ENCODE results near the gene KRT81. TPM values are rescaled to one million over a fixed set of nuclear protein-coding genes. Genes with fewer than 3 reads are reported as not detected.

Gene KRT81
- total and polyA plus RNA-seq, 2 of the 4 experiments (the other 2 are of a cell fraction) = under 0.01 to 0.05 TPM

GRCh38 chr12:52336641-52337040 is 45.3 kb upstream of the KRT81 start:
- TF ChIP-seq CEBPB (IDR thresholded peaks at IDR 0.05; ENCODE audit: low read depth, low read length) (no peak), USF2 (IDR thresholded peaks at IDR 0.05; ENCODE audit: low read depth, low read length) (no peak), CTCF (conservative IDR thresholded peaks at IDR 0.05; ENCODE audit: low read depth, low read length) (no peak), POLR2A (IDR thresholded peaks at IDR 0.05; ENCODE audit: low read depth, low read length) (no peak), CHD1 (IDR thresholded peaks at IDR 0.05; ENCODE audit: low read depth, low read length) (no peak), RAD21 (IDR thresholded peaks at IDR 0.05; ENCODE audit: low read length) (no peak), NFE2L2 (IDR thresholded peaks at IDR 0.05; ENCODE audit: low read depth, low read length) (no peak), ELK1 (IDR thresholded peaks at IDR 0.05; ENCODE audit: borderline replicate concordance, low read depth, low read length) (no peak), FOS (IDR thresholded peaks at IDR 0.05; ENCODE audit: low read depth, low read length) (no peak), MAFK (IDR thresholded peaks at IDR 0.05; ENCODE audit: low read depth, low read length) (no peak), RFX5 (IDR thresholded peaks at IDR 0.05; ENCODE audit: low read depth, low read length) (no peak), RCOR1 (IDR thresholded peaks at IDR 0.05; ENCODE audit: insufficient replicate concordance, low read length) (no peak), BHLHE40 (IDR thresholded peaks at IDR 0.05; ENCODE audit: low read depth, low read length) (no peak), MXI1 (IDR thresholded peaks at IDR 0.05; ENCODE audit: borderline replicate concordance, low read depth, low read length) (no peak), MAZ (IDR thresholded peaks at IDR 0.05; ENCODE audit: borderline replicate concordance, low read depth, low read length) (no peak), SMC3 (IDR thresholded peaks at IDR 0.05; ENCODE audit: low read depth, low read length) (no peak)
- dilution Hi-C loops (cut with HindIII; ENCODE audit: low sequenced_read_pairs, unreplicated experiment) = no loop called here
- CTCF ChIA-PET = no interaction called here
- no CpG with 5 or more reads among the region's 2 CpGs for WGBS, 2 experiments (ENCODE audit: extremely low coverage in 2 of 2, insufficient read length in 1 of 2)
- Histone ChIP-seq H2AK5ac (ENCODE audit: low read depth, low read length) (no peak overlapping the region), H3K4me3 (ENCODE audit: insufficient read depth, low read depth, low read length) (no peak overlapping the region), H3K4me1 (ENCODE audit: control insufficient read depth, insufficient read depth, low read length) (no peaks in the 10 kb centered on the region), H2BK15ac (ENCODE audit: low read depth, low read length) (no peak overlapping the region), H2BK5ac (ENCODE audit: low read depth, low read length, poor library complexity, severe bottlenecking) (no peak overlapping the region), H4K5ac (ENCODE audit: low read depth, low read length) (no peak overlapping the region), H3K9me1 (ENCODE audit: insufficient read depth, low read length) (no peaks in the 10 kb centered on the region), H2BK20ac (ENCODE audit: low read depth, low read length) (no peak overlapping the region), H2BK120ac (ENCODE audit: low read depth, low read length) (no peak overlapping the region), H2AFZ (replicated peaks; ENCODE audit: low read length, poor library complexity) (no peak overlapping the region), H3K27ac (ENCODE audit: insufficient read depth, low read length) (no peak overlapping the region), H2AK9ac (replicated peaks; ENCODE audit: low read depth, low read length, poor library complexity) (no peak overlapping the region), H4K20me1 (ENCODE audit: insufficient read depth, low read length) (no peaks in the 10 kb centered on the region), H3K23ac (ENCODE audit: low read depth, low read length) (no peak overlapping the region), H3K79me1 (ENCODE audit: low read depth in 1 of 2, low read length in 2 of 2) (no peaks in the 10 kb centered on the region), H3K9me3 (ENCODE audit: control insufficient read depth, insufficient read depth, low read length) (peaks cover 5% of the 10 kb centered on the region; the same call in 1 of the 2 replicates), H4K8ac (ENCODE audit: low read depth in 2 of 2, low read length in 2 of 2) (no peak overlapping the region), H3K36me3 (ENCODE audit: control insufficient read depth, insufficient read depth, low read length) (no peaks in the 10 kb centered on the region), H3K27me3 (ENCODE audit: control insufficient read depth, insufficient read depth, low read length) (peaks cover 48% of the 10 kb centered on the region), H3K18ac (ENCODE audit: low read depth, low read length) (no peak overlapping the region), H3K4ac (ENCODE audit: low read depth, low read length) (no peak overlapping the region), H3K56ac (ENCODE audit: extremely low read depth, insufficient read depth, low read length) (no peak overlapping the region), H4K91ac (ENCODE audit: insufficient read depth, low read depth, low read length) (no peak overlapping the region), H3K4me2 (ENCODE audit: low read depth, low read length) (no peak overlapping the region), H3K14ac (replicated peaks; ENCODE audit: low read depth, low read length) (no peak overlapping the region), H3K9ac (ENCODE audit: low read depth, low read length) (no peak overlapping the region)
- in situ Hi-C loops (cut with MboI; ENCODE audit: low sequenced_read_pairs) = no loop called here
- no peak for ATAC-seq (ENCODE audit: low read depth)
- no peak for DNase-seq
- POLR2A ChIA-PET (ENCODE audit: unreplicated experiment) = interaction anchor here (0.7 kb wide), 1 partner anchor 72 kb away, joined by 4 read pairs; no protein-coding TSS in a partner anchor
- intact Hi-C loops (cut with micrococcal nuclease) = no loop called here
- BruUV-seq (replicated peaks) = no TSS peak

Measured in IMR-90 (cell line).